GM04503 (cell line): Measurements from ENCODE around the gene TCHHL1.
"Not testable (repeated sequence)": the region's sequence is repeated elsewhere in the genome, so short reads cannot be mapped to it uniquely, and the experiment has no call there.

Experiments
- DNase-seq: peaks from one replicate; pipeline ENCODE4 v3.0.0-alpha.2; 2012; ENCODE audit warnings: low read depth

Gene TCHHL1

GRCh38 chr1:152086760-152087159 is 2.1 kb downstream of the TCHHL1 start:
- DNase-seq: no peak

- no peak for DNase-seq
These were observed 4.0 kb downstream of the TCHHL1 start for GRCh38 chr1:152084853-152085252.

GRCh38 chr1:152081026-152081425 is 7.8 kb downstream of the TCHHL1 start:
- not testable (repeated sequence) for DNase-seq

- not testable (repeated sequence) for DNase-seq
These were observed 8.4 kb downstream of the TCHHL1 start for GRCh38 chr1:152080494-152080893.

GRCh38 chr1:152078831-152079441 is 9.9 kb downstream of the TCHHL1 start:
- DNase-seq: no peak

- no peak for DNase-seq
These were observed 16.6 kb downstream of the TCHHL1 start for GRCh38 chr1:152072311-152072710.

- no peak for DNase-seq
These were observed 17.7 kb downstream of the TCHHL1 start for GRCh38 chr1:152071123-152071522.

- no peak for DNase-seq
These were observed 20.9 kb downstream of the TCHHL1 start for GRCh38 chr1:152067929-152068328.

GRCh38 chr1:152067150-152067549 is 21.7 kb downstream of the TCHHL1 start:
- DNase-seq: no peak

- DNase-seq: no peak
These were observed 26.9 kb downstream of the TCHHL1 start for GRCh38 chr1:152061952-152062351.

GRCh38 chr1:152053375-152053774 is 35.5 kb downstream of the TCHHL1 start:
- DNase-seq: no peak

- DNase-seq: no peak
These were observed 36.3 kb downstream of the TCHHL1 start for GRCh38 chr1:152052606-152053005.

GRCh38 chr1:152050886-152051675 is 37.8 kb downstream of the TCHHL1 start:
- DNase-seq: no peak

GRCh38 chr1:152049291-152050083 is 39.4 kb downstream of the TCHHL1 start:
- no peak for DNase-seq

- no peak for DNase-seq
These were observed 40.4 kb downstream of the TCHHL1 start for GRCh38 chr1:152048416-152049009.

GRCh38 chr1:152047730-152048415 is 41.0 kb downstream of the TCHHL1 start:
- peak; percentile 98 for DNase-seq

- DNase-seq: no peak
These were observed 41.5 kb downstream of the TCHHL1 start for GRCh38 chr1:152047413-152047729.

GRCh38 chr1:152044386-152044785 is 44.5 kb downstream of the TCHHL1 start:
- no peak for DNase-seq

- no peak for DNase-seq
These were observed 45.0 kb downstream of the TCHHL1 start for GRCh38 chr1:152043870-152044269.

GRCh38 chr1:152042030-152042429 is 46.8 kb downstream of the TCHHL1 start:
- DNase-seq: no peak

- no peak for DNase-seq
These were observed 49.0 kb downstream of the TCHHL1 start for GRCh38 chr1:152039886-152040285.

- DNase-seq: no peak
These were observed 49.4 kb downstream of the TCHHL1 start for GRCh38 chr1:152039461-152039860.
